WTC11 (cell line): ENCODE measurements around the gene LDLRAD4. TPM values are rescaled to one million over a fixed set of nuclear protein-coding genes. Genes with fewer than 3 reads are reported as not detected.

Experiments used
- ATAC-seq: fragments of 200-7000 bp; cut with Tn5 transposase; 2 replicates; pipeline ENCODE4 v1.10.0; 2021; ENCODE audit warnings: mild to moderate bottlenecking, moderate library complexity
- CTCF ChIA-PET: fragments of 300-600 bp; sonication (Branson Sonifier 250); formaldehyde crosslinking; loops from one replicate; lab custom pipeline; 2021; ENCODE audit warnings: antibody characterized with exemption; lab: Charles Lee
- POLR2A ChIA-PET: fragments of 350-600 bp; sonication (Branson Sonifier 250); formaldehyde crosslinking; loops from one replicate; lab custom pipeline; 2021; ENCODE audit warnings: antibody characterized with exemption; lab: Charles Lee
- DNase-seq: peaks from one replicate; pipeline ENCODE4 v3.0.0; 2021; ENCODE audit warnings: low spot score
- H3K27ac Mint-ChIP-seq: 2 replicates; pipeline ENCODE4 v1.8.0; 2021; ENCODE audit warnings: mixed read lengths
- H3K27me3 Mint-ChIP-seq: 2 replicates; pipeline ENCODE4 v1.8.0; 2021; ENCODE audit warnings: low read depth, mild to moderate bottlenecking, moderate library complexity, mixed read lengths
- H3K36me3 Mint-ChIP-seq: 2 replicates; pipeline ENCODE4 v1.8.0; 2021; ENCODE audit warnings: mixed read lengths
- H3K4me1 Mint-ChIP-seq: 2 replicates; pipeline ENCODE4 v1.8.0; 2022; ENCODE audit warnings: mixed read lengths
- H3K4me3 Mint-ChIP-seq: 2 replicates; pipeline ENCODE4 v1.8.0; 2021; ENCODE audit warnings: mild to moderate bottlenecking, moderate library complexity, mixed read lengths
- H3K9me3 Mint-ChIP-seq: 2 replicates; pipeline ENCODE4 v1.8.0; 2021; ENCODE audit warnings: mixed read lengths
- AFF4 ChIP-seq: sonication (generic); formaldehyde crosslinking; IDR thresholded peaks from 2 replicates; pipeline ENCODE4 v1.8.1; 2023; ENCODE audit warnings: mild to moderate bottlenecking, missing genetic modification reagents, borderline replicate concordance
- ATF6 ChIP-seq: sonication (generic); formaldehyde crosslinking; IDR thresholded peaks from 2 replicates; pipeline ENCODE4 v1.8.1; 2023; ENCODE audit warnings: mild to moderate bottlenecking, missing genetic modification reagents
- CBFB ChIP-seq: sonication (generic); formaldehyde crosslinking; IDR thresholded peaks from 2 replicates; pipeline ENCODE4 v1.8.1; 2022; ENCODE audit warnings: mild to moderate bottlenecking, low read depth, missing genetic modification reagents
- CDX4 ChIP-seq: fragments of 250-450 bp; sonication (Bioruptor Pico); IDR thresholded peaks from 2 replicates; pipeline ENCODE4 v1.9.0; 2021; ENCODE audit warnings: moderate library complexity, mild to moderate bottlenecking, inconsistent platforms, borderline replicate concordance
- CTCF ChIP-seq: fragments of 200-600 bp; IDR thresholded peaks from 2 replicates; pipeline ENCODE4 v1.8.0; 2022; ENCODE audit warnings: antibody characterized with exemption
- ELF4 ChIP-seq: sonication (generic); formaldehyde crosslinking; IDR thresholded peaks from 2 replicates; pipeline ENCODE4 v1.8.1; 2022; ENCODE audit warnings: low read depth, mild to moderate bottlenecking, moderate library complexity, missing genetic modification reagents
- PREB ChIP-seq: sonication (generic); formaldehyde crosslinking; IDR thresholded peaks from 2 replicates; pipeline ENCODE4 v1.8.1; 2022; ENCODE audit warnings: mild to moderate bottlenecking, missing genetic modification reagents, moderate library complexity, borderline replicate concordance
- SOX15 ChIP-seq: fragments of 250-450 bp; sonication (Bioruptor Pico); IDR thresholded peaks from 2 replicates; pipeline ENCODE4 v1.9.0; 2021; ENCODE audit warnings: mild to moderate bottlenecking
- SP1 ChIP-seq: sonication (generic); formaldehyde crosslinking; conservative IDR thresholded peaks from 2 replicates; pipeline ENCODE4 v1.8.1; 2022; ENCODE audit warnings: missing genetic modification reagents
- TCF7 ChIP-seq: sonication (generic); formaldehyde crosslinking; IDR thresholded peaks from 2 replicates; pipeline ENCODE4 v1.8.0; 2022; ENCODE audit warnings: mild to moderate bottlenecking, low read depth, missing genetic modification reagents, moderate library complexity
- ZBTB21 ChIP-seq: sonication (generic); formaldehyde crosslinking; IDR thresholded peaks from 2 replicates; pipeline ENCODE4 v1.8.1; 2023; ENCODE audit warnings: mild to moderate bottlenecking, missing genetic modification reagents, borderline replicate concordance
- ZBTB43 ChIP-seq: sonication (generic); formaldehyde crosslinking; IDR thresholded peaks from 2 replicates; pipeline ENCODE4 v1.8.1; 2023; ENCODE audit warnings: mild to moderate bottlenecking, missing genetic modification reagents
- ZMAT4 ChIP-seq: fragments of 250-450 bp; sonication (Bioruptor Pico); IDR thresholded peaks from 2 replicates; pipeline ENCODE4 v1.9.0; 2021; ENCODE audit warnings: mild to moderate bottlenecking
- ZNF232 ChIP-seq: sonication (generic); formaldehyde crosslinking; IDR thresholded peaks from 2 replicates; pipeline ENCODE4 v1.8.0; 2022; ENCODE audit warnings: mild to moderate bottlenecking, missing genetic modification reagents
- ZNF423 ChIP-seq: fragments of 250-450 bp; sonication (Bioruptor Pico); IDR thresholded peaks from 2 replicates; pipeline ENCODE4 v2.1.2; 2022; ENCODE audit warnings: mild to moderate bottlenecking, moderate library complexity
- ZNF532 ChIP-seq: fragments of 250-450 bp; sonication (Bioruptor Pico); IDR thresholded peaks from 2 replicates; pipeline ENCODE4 v1.9.0; 2021; ENCODE audit warnings: mild to moderate bottlenecking, borderline replicate concordance
- total RNA-seq: library from RNA; stranded (reverse); gene quantifications from 3 replicates; pipeline ENCODE4 v1.2.3, GENCODE V29; 2021

The LDLRAD4 gene
- total RNA-seq, 1 experiment from 2014 or later, result 6.2 TPM

GRCh38 chr18:13487237-13487636, 268.7 kb downstream of the LDLRAD4 start:
- ChIA-PET POLR2A (no interaction called here), CTCF (no interaction called here)
- no peak for TF ChIP-seq CDX4 (CRISPR knock-in tag)
- no peak for TF ChIP-seq ZNF232
- peaks cover 22% of the 10 kb centered on the region for H3K4me1 Mint-ChIP-seq
- DNase-seq (no peak), ATAC-seq (peak; percentile 50)
- H3K27ac Mint-ChIP-seq, result no peak overlapping the region
- no peaks in the 10 kb centered on the region for H3K36me3 Mint-ChIP-seq
- H3K27me3 Mint-ChIP-seq, result no peaks in the 10 kb centered on the region; the same call in 1 of the 2 replicates
- no peak overlapping the region for H3K4me3 Mint-ChIP-seq
- peaks cover 6% of the 10 kb centered on the region for H3K9me3 Mint-ChIP-seq

GRCh38 chr18:13488281-13488929, 269.8 kb downstream of the LDLRAD4 start:
- ATAC-seq (no peak), DNase-seq (no peak)
- H3K36me3 Mint-ChIP-seq, result no peaks in the 10 kb centered on the region
- no peak overlapping the region for H3K27ac Mint-ChIP-seq
- no peak overlapping the region for H3K4me3 Mint-ChIP-seq
- H3K9me3 Mint-ChIP-seq, result no peaks in the 10 kb centered on the region
- CTCF ChIA-PET, result no interaction called here
- H3K27me3 Mint-ChIP-seq, result no peaks in the 10 kb centered on the region
- POLR2A ChIA-PET, result no interaction called here
- peaks cover 22% of the 10 kb centered on the region for H3K4me1 Mint-ChIP-seq
- TF ChIP-seq CBFB (CRISPR knock-in tag) (no peak), ZBTB21 (CRISPR knock-in tag) (no peak), ZBTB43 (CRISPR knock-in tag) (no peak), CDX4 (CRISPR knock-in tag) (no peak), ATF6 (CRISPR knock-in tag) (no peak), CTCF (no peak), ZMAT4 (CRISPR knock-in tag) (no peak), SP1 (no peak), PREB (CRISPR knock-in tag) (no peak), ZNF423 (CRISPR knock-in tag) (no peak), SOX15 (CRISPR knock-in tag) (no peak), AFF4 (CRISPR knock-in tag) (no peak), ZNF532 (CRISPR knock-in tag) (no peak), TCF7 (no peak), ELF4 (CRISPR knock-in tag) (no peak)
